Stimulated activated CD4-positive, alpha-beta T cell treated with anti-CD3 and anti-CD28 coated beads, Interleukin-12 subunit alpha, Interleukin-12 subunit beta, amount 100 ng/mL, for 24 hours (primary cell): ENCODE measurements around the gene CMIP.
"Not testable (repeated sequence)": the region's sequence is repeated elsewhere in the genome, so short reads cannot be mapped to it uniquely, and the experiment has no call there.

Source experiments
- DNase-seq, 2 experiments: peaks; one replicate each; pipeline ENCODE4 v3.0.0-alpha.2; 2020; ENCODE audit warnings: low read depth in 2 of 2

CMIP gene

DNA sequence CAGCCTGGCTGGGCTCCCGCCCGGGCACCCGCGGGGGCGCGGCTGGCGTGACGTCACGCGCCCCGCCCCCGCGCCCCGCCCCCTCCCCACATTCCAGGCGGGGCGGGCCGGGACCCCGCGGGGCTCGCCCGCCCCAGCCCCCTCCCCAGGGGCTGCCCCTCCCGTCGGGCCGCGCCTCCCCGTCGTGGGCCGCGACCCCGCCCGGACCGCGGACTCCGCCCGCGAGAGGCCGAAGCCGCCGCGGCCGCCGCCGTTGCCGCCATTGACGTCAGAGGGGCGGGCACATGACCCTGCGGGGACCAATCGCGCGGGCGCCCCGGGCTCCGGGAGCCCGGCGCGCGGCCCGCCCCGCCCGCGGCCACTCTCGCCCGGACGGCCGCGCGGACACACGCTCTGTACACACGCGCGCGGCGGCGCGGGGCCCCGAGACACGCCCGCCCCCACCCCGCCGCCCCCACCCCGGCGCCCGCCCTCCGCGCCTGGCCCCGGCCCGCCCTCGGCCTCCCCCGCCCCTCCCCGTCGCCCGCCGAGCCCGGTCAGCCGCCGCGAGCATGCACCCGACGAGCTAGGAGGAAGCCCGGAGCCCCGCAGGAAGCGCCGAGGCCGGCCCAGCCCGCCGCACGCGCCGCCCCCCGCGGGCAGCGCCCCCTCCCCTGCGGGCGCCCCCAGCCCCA is at the start of gene CMIP:
TSS of gene CMIP (plus strand) at position 361 of the 674 bp plus-strand sequence.
- peak; percentile 53 to 71 for DNase-seq

DNA sequence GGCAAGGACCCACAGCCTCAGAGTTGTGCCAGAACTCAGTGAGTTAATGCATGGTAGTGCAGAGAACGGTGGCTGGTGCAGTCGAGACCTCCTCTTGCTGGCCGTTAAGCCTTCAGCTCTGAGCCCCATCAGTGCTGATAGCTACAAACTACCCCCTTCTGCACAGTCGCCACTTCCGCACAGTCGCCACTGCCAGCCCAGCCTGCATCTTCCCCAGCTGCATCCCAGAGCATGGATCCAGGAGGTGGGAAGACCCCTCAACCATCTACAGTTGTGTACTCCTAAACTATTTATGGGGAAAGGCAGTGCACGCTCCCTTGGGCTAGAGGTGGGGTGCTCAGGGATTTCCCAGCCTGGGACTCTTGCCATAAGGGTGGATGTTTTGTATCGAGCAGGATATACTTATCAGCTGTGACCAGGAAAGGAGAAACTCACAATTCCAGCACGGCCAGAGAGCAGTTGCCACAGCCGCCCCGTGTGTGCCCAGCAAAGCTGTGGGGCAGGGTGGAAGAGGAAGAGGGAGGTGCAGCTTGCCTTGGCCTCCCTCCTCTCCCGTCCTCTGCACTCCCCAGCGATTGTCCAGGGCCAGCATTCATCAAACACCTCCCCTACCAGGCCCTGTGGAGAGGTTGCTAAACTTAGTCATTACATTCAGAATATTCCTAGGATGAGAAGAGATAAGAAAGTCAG is 49.5 kb upstream of the CMIP start:
- DNase-seq: no peak

DNA sequence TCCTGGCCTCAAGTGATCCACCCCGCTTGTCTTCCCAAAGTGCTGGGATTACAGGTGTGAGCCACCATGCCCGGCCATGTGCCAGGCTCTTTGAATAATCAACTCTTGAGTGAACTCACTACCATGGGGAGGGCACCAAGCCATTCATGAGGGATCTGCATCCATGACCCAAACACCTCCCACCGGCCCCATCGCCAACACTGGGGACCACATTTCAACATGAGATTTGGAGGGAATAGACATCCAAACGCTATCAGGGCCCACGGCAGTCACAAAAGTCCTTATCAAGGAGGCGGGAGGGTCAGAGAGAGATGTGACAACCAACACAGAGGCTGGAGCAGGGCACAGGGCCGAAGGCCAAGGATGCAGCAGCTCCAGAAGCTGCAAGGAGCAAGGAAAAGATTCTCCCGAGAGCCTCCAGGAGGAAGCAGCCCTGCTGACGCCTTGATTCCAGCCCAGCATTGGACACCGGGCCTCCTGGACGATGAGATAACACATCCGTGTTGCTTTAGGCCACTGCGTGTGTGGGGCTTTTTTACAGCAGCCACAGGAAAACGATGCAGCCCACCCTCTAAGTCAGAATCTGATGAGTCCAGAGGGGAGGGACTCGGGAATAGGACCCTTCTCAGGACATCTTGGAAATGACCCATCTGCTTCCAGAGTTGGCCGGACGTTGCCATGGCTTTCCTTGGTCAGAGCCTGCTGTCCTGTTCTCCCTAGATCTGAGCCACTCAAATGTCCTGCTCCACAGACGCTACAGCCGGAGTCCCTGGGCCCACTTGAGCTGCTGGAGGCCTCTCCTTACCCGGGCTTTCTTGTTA is 47.3 kb upstream of the CMIP start:
- no peak for DNase-seq

DNA sequence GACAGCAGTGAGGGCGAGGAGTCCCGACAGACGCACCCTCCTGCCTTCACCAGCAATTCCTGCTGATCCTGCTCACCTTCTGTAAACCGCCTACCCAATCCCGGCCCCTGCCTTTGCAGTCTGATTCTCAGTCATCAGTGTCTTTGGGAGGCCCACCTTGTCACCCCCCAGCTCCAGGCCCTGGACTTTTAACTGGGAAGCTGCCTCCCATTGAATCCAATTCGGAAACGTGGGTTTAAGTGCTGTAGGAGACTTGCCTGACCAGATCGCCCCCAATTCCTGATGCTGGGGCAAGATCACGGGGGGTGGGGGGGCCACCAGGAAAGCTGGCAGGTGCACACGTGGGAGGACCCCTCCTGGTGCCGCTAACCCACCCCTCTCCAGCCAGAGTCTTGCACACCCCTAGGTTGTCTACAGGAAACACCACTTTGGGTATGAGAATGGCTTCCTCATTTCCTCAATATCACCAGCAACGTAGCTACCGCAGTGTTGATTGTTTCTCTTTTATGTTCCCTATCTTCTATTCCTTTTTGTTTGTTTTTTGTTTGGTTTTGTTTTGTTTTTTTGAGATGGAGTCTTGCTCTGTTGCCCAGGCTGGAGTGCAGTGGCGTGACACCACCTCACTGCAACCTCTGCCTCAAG is 46.6 kb upstream of the CMIP start:
- no peak for DNase-seq

DNA sequence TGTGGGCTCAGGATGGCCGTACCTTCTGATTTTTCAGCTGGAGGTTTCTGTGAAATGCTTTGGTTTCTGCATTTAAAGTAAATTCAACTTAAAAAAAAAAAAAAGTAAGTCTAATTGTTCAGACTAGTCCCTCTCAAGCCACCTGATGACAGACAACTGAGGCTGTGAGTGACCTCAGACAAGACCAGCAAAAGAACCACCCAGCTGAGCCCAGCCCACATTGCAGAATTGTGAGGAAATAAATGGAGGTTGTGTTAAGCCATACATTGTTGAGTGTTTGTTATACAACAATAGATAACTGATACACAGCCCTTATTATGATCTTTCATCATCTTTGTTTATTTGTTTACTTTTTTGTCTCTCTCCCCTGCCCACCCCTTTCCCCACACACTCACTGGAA is 44.7 kb upstream of the CMIP start:
- no peak for DNase-seq

DNA sequence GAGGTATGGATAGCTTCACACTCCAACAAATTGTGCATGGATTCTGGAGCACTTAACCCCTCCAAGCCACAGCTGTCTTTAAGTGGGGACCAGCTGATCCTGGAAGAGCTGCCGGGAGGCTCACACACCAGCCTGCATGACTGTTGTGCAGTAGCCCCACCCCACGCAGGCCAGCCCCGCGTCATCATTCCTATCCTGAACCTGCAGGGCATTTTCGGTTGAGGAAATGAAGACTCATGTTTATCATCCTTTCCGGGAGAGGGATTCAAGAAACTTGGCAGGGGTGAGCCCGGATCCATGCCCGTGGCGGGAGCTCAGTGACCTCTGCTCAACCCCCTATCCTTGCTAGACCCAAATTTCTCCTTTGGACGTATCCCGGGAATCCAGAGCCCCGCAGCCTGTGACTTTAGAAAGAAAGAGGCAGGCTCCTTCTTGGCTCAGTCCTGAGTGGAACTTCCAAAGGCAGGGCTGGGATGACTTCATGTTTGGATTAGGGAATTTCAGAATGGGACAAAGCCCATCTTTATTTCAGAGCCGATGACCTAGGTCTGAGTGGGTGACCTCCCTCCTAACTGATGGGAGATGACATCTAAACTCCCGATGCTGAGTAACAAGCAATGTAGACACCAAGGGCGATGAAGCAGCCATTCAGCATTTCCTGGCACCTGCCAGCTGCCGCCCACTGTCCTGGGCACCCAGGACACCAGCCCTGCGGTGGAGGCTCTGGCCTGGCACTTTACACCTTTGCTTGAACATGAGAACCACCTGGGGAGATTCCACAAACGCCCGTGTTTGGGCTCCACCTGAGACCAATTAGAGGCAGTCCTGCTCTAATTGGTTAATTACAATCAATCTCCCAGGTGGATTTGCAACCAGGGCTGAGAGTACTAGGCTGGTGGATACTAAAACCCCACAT is 43.3 kb upstream of the CMIP start:
- DNase-seq: no peak

DNA sequence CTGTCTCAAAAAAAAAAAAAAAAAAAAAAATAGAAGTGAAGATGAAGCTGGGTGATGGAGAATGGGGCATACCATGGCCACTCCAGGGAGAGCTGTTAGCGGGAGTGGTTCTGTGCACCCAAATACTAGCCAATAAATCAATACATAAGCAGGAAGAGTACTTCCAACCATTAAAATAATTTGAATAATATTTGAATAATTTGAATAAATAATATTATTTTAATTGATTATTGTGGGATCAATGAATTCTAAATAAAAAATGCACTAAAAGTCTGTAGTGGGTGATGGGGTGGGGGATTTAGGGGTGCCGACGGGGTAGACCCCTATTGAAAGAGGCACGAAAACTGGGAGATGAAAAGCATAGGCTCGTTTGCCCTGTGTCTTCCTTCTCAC is 41.4 kb upstream of the CMIP start:
- DNase-seq: no peak

DNA sequence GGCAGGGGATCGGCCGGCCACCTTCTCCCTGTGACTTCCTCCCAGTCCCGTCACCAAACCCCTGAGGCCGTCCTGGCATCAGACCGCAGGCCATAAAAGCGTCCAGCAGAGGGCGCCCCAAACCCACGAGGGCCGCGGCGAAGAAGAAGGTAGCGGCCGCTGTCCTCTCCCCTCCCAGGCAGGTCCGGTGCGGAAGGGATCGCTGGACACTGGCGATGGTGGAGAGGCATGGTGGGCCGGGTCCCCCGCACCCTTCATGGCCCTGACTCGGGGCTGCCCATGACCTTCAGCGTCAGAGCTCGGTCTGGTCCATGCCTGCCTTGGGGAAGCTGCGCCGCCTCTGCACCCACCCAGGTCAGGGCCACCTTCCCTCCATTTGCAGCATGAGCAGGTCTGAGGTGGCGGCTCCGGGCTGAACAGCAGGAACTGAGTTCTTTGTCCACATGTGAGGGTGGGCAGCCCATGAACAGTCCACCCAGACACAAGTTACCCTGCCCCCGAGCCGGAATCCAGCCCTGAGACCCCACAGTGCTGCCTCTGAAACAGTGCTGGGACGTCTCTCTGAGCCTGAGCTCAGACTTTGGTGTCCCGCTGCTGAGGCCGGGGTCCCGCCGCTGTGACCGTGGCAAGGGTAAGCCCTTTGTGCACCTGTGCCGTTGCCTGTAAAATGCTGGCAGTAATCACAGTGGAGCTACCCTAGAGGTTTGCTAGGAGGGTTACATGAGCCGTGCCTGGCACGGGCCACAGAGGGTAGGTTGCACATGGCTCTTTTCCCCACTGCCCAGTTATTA is 40.8 kb upstream of the CMIP start:
- peak; percentile 62 to 81 for DNase-seq

DNA sequence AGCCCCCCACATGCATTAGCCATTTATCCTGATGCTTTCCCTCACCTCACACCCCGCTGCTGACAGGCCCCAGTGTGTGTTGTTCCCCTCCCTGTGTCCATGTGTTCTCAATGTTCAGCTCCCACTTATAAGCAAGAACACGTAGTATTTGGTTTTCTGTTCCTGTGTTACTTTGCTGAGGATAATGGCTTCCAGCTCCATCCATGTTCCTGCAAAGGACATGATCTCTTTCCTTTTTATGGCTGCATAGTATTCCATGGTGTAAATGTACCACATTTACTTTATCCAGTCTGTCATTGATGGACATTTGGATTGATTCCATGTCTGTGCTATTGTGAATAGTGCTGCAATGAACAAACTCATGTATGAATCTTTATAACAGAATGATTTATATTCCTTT is 39.6 kb upstream of the CMIP start:
- DNase-seq: not testable (repeated sequence)

DNA sequence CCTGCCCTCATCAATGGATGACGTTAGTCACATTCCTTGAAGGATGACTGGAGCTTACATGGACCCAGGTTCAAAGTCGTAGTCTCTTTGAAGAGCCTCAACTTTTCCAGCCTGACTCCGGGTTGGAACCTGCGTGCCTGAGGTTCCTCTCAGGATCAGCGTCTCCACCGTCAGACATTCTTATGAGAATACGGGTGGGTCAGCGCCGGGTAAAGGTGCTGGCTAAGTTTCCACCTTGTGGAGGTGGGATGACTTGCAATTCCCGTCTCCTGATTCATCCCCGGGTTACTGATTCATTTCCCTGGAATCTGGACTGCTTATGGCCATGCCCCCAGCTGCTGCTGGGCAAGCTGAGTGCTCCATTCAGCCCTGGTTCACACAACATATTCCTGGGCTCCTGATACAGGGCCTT is 38.9 kb upstream of the CMIP start:
- no peak for DNase-seq

DNA sequence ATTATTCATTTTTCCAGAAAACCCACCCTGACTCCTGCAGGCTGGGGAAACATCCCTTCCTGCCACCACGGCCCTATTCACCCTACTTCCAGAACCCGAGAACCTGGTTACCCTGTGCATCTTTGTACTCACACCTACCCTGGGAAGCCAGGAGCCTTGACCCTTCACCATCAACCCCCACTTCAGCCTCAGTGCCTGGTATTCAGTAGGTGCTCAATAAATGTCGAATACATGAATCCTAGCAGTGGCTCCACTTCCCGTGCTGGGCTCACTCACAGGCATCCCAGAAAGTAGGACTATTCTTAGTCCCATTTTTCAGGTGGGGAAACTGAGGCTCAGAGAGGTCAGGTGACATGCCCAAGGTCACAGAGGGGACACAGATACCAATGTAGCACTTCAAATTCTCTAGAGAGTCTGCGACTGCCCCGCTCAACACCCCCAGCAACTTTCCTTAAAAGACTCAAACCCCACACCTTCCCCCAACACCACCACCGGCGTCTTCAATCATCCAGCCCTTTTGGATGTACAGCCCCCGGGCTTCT is 36.1 kb upstream of the CMIP start:
- no peak for DNase-seq

DNA sequence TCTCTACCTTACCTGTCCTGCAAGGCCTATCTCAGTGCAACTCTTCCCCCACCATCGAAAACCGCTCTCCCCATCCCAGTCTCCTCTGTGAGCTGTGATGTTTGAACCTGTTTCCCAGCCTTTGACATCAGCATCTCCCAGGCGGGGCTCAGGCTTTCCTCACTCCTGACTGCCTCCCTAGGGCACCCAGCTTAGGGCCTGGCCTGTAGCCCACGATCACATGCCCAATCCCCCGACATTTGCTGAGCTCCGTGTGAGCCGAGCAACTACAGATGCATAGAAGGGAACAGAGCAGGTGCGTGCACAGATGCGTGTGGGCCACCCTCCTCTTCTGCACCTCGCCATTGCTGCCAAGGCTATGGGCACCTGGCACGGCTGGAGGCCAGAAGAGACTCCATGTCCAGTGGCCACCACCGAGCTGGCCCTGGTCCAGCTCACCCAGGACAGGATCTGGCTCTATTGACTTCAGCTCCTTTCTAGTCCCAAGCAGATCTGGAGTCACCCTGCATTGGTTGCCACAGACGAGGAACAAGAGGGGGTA is 35.5 kb upstream of the CMIP start:
- no peak for DNase-seq

DNA sequence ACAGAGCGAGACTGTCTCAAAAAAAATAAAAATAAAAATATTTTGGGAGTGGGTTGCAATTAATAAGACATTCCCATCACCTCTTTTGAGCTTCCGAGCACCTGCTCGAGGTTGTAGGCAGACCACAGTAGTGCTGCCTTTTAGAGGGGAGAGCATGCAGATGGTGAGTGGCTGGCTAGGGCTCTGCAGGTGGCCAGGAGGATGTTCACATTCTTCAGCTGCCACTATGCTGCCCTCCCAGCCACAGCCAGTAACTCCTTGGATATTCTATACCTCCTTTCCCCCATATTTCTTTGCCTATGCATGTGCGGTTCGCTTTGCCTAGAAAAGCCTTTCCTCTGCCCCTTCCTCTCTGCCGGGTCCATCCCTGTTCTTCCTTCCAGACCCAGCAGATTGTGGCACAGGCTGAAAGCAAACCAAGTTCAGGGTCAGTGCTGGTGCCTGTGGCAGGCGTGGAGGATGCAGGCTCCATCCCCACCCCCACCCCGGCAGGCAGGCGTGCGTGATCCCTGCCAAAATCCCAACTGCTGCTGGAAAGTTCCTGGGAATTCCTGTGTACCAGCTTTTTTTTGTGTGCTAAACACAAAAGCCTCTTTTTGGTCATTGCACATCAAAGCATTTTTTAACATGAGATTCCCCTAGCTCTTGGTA is 33.8 kb upstream of the CMIP start:
- DNase-seq: no peak

DNA sequence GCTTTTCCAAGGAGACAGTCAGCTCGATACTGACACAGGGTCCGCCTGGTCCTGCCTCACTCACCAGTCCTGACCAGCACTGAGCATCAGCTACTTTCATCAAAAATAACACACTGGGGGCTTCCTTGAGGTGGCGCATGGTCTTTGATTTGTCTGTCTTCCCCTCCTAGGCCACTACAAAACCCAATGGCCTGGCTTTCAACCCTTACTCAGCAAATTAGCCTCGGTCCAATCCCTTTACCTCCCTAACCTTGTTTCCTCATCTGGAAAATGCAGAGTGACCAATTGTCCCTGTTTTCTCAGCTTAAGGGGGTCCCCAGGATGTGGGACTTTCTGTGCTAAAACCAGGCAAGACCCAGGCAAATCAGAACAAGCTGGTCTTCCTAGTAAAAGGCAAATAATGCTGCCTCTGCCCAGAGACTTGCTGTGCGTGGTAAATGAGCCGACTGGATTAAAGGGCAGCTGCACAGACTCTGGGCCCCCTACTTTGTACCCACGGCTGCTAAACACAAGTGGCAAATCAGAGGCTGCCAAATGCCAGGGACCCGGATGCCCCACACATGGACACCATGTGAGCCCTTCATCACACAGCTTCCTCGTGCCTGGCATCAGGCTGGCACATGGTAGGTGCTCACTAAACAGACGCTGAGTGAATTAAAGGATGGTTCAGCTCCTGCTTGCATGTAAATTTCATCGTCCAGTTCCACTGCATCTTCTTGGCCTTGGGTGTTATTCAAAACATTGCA is 31.2 kb upstream of the CMIP start:
- DNase-seq: no peak

DNA sequence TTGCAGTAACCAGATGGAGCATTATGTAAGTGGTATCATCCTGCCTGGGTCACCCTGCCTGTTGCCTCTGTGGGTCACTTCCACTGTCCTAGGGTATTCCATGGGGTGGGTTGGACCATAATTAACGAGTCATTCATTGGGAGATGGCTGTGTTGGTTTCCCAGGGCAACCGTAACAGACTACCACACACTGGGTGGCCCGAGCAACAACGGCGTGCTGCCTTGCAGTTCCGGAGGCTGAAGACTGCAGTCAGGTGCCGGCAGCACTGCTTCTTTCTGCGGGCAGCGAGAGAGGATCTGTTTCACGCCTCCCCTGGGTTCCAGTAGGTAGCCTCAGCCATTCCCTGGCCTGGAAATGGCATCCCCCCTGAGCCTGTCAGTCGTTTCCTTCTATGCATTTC is 28.9 kb upstream of the CMIP start:
- no peak for DNase-seq

DNA sequence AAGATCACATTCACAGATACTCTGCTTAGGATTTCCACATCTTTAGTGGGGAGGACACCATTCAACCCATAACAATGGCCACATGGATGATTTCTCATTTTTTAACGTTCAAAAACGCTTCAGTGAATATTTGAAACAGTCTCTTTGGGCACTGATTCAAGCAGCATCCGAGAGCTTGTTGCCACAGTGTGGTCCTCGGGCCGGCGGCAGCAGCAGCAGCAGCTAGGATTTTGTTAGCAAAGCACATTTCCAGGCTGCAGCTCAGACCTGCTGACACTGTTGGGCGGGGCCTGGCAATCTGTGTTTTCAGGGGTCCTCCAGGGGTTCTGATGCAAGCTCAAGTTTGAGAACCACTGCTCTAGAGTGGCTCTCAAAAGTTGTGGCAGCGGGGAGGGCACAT is 27.9 kb upstream of the CMIP start:
- no peak for DNase-seq

DNA sequence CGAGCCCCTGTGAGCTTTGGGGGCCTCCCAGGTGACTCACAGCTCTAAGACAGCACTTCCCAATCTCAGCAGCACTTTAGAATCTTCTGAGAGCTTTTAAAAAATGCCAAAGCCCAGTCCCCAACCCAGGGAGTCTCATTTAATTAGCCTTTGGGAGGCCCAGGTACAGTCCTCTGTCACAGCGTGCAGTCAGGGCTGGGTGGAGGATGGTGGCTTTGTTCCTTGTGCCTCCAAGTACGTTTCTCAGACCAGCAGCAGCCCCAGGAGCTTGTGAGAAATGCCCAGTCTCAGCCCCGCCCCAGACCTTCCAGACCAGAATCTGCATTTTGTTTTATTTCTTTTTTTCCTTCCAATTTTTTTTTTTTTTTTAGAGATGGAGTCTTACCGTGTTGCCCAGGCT is 27.4 kb upstream of the CMIP start:
- no peak for DNase-seq

DNA sequence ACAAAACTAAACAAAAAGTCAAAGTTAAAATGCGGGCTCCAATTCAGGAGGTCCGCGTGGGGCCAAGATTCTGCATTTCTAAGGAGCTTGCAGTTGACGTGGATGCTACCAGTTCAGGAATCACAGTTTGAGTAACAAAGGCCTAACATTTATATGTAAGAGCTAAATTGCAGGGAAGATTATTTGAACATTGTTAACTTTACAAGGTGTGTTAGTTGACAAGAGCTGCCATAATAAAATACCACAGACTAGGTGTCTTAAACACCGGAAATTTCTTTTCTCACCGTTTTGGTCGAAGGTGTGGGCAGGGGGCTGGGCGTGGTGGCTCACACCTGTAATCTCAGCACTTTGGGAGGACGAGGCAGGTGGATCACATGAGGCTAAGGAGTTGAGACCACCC is 24.8 kb upstream of the CMIP start:
- no peak for DNase-seq

DNA sequence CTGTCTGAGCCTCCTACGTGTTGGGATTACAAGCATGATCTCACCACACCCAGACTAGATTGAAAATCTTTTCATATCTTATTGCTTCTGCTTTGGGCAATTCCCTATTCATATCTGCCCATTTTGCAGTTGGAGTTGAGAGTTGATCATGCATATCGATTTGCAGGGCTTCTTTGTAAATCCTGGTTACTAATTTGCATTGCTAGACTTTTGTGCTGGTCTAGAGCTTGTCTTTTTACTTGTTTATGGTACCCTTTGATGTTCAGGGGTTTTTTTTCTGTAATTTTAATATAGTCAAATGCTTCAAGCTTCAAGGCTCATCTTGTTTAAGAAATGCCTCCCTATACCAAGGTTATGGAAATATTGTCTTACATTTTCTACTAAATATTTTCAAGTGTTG is 23.5 kb upstream of the CMIP start:
- no peak for DNase-seq
